GM12892 (cell line): ENCODE data around the gene ARID5B.

Experiments used
- POLR2A ChIP-seq: IDR thresholded peaks from 2 replicates; pipeline ENCODE4 v1.6.1; 2011; ENCODE audit warnings: low read depth, low read length, control low read depth
- POLR2AphosphoS5 ChIP-seq: IDR thresholded peaks from 2 replicates; pipeline ENCODE4 v1.6.1; 2011; ENCODE audit warnings: low read depth, low read length, control low read depth
- TAF1 ChIP-seq: IDR thresholded peaks from 2 replicates; pipeline ENCODE4 v1.6.1; 2011; ENCODE audit warnings: low read depth, mild to moderate bottlenecking, control low read depth, low read length, borderline replicate concordance

DNA sequence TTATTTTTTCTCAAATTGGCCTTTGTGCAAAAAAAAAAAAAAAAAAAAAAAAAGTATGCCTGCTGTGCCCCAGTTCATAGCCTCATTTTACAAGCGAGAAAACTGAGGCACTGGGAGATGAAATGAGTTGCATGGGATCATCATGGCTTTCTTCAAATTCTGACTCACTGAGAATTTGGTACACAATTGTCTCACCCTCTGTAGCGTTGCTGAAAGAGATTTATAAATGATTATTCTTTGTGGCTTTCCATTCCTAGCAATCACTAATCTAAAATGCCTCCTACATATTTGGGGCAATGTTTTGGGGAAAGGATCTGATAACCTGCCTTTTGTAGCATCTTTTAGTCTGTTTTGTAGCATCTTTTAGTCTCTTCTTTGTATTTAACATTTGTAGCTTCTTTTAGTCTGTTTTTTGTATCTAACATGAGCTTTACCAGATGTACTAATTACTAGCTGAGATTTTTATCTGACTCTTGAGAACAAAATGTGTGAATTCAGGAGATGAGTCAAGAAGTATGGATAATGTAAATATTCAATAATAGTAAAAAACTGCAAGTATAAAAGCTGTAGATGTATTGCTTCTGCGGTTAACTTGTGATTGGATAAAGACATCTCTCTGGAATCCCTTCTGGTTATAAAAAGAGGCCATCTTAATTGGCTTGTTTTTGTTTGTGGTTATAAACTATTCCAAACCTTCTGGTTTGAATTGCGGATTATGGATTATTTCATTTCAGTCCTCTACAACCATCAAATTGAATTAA lies 161.4 kb downstream of the ARID5B start:
- TF ChIP-seq POLR2A (no peak), POLR2AphosphoS5 (no peak), TAF1 (no peak)
